ENCODE data around the gene ORAI1. TPM values are rescaled to one million over a fixed set of nuclear protein-coding genes. Genes with fewer than 3 reads are reported as not detected.

The ORAI1 gene
- total RNA-seq, 1 donor from 2014 or later = 86.3 TPM

DNA sequence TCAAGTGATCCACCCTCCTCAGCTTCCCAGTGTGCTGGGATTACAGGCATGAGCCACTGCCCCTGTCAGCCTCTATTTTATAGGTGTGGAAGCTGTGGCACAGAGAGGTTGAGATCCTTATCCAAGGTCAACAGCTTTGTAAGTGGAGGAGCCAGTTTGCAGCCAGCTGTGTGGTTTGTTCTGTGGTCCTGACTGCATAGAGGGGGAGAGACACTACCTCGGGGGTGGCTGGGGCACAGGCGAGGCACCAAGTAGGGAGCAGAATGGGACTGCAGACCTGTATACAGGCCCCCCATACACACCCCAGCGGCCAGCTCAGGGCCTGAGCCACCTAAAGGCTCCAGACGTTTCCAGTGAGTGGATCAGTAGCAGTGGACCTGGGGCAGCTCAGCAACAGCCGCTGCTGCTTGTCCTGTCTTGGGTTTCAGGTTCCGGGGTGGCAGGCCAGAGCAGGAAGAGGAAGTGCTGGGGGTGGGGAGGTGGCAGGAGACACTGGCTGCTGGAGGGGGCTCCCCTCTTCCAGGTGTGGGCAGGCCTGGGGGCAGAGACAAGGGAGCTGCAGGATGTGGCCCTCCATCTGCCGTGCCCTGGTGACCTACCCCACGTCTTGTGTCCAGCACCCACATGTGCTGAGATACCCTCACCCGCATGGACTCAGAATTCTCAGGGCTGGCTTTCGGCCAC, 11.0 kb downstream of the ORAI1 start:
- H3K4me3 Mint-ChIP-seq = peak overlapping the region; percentile 53
- POLR2A ChIA-PET = interaction anchor here (0.6 to 5.1 kb wide), 10 partner anchors 10 to 156 kb away, joined by 3 to 88 read pairs (median 4); partner anchors contain the start of genes MORN3, ORAI1 and RHOF
- CTCF ChIA-PET = interaction anchor here (1.2 to 1.8 kb wide), 3 partner anchors 9 to 85 kb away, joined by 3 to 11 read pairs (median 4); partner anchors contain the start of gene ORAI1
- TF ChIP-seq, protein P1, sequence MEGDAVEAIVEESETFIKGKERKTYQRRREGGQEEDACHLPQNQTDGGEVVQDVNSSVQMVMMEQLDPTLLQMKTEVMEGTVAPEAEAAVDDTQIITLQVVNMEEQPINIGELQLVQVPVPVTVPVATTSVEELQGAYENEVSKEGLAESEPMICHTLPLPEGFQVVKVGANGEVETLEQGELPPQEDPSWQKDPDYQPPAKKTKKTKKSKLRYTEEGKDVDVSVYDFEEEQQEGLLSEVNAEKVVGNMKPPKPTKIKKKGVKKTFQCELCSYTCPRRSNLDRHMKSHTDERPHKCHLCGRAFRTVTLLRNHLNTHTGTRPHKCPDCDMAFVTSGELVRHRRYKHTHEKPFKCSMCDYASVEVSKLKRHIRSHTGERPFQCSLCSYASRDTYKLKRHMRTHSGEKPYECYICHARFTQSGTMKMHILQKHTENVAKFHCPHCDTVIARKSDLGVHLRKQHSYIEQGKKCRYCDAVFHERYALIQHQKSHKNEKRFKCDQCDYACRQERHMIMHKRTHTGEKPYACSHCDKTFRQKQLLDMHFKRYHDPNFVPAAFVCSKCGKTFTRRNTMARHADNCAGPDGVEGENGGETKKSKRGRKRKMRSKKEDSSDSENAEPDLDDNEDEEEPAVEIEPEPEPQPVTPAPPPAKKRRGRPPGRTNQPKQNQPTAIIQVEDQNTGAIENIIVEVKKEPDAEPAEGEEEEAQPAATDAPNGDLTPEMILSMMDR (IDR thresholded peaks at IDR 0.05) = no peak
- peaks cover 43% of the 10 kb centered on the region for H3K36me3 Mint-ChIP-seq (ENCODE audit: low read depth)
- H3K27me3 Mint-ChIP-seq = no peaks in the 10 kb centered on the region
- H3K9me3 Mint-ChIP-seq = no peaks in the 10 kb centered on the region
- ATAC-seq (ENCODE audit: low read depth) (peak; percentile 88), DNase-seq (peak; percentile 52)
- intact Hi-C loops (cut with micrococcal nuclease) = loop anchor here (2.0 kb wide), 1 partner anchor 17 kb away; no protein-coding TSS in a partner anchor
- H3K27ac Mint-ChIP-seq = peak overlapping the region; percentile 84
- peaks cover 50% of the 10 kb centered on the region for H3K4me1 Mint-ChIP-seq

DNA sequence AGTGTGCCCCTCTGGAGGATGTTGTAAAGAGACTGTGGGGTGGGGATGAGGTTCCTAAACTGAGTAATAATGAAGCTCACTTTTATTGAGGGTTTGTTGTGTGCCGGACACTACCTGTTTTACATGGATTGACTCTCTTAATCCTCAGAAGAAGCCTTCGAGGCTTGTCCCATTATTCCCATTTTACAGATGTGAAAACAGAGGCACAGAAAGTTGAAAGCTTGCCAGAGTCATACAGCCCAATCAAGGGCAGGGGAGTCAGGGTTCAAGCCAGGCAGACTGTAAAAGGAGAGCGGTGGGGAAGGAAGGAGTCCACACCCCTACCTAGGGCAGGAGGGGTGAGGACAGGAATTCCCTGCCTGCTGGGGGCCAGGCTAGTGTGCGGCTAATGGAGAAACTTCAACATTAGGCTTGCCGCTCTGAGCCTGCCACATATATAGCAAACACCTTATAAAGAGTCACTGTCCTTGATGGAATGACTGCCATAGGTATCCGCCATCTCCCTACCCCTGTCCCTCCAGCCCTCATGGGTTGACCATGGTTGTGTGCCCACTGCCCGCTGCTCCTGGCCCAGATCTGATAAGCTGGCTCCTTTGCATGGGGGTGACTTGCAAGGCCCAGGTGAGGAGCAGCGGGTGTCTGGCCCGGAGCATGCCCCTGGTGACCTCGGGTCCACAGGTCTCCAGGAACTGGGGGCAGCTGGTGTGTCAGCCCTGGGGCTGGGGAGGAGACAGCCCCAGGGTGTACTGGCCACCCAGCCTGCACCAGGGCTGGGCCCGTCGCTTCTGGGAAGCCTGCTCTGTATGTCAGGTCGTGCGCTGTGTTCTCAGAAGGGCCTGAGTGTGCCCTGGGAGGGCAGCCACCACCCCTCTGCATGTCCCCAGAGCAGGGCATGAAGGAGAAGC, 12.2 kb downstream of the ORAI1 start:
- Mint-ChIP-seq H3K36me3 (ENCODE audit: low read depth) (peaks cover 40% of the 10 kb centered on the region), H3K27me3 (no peaks in the 10 kb centered on the region), H3K9me3 (no peaks in the 10 kb centered on the region), H3K27ac (peak overlapping the region; percentile 84), H3K4me3 (no peak overlapping the region), H3K4me1 (peaks cover 39% of the 10 kb centered on the region)
- TF ChIP-seq, protein P1 (IDR thresholded peaks at IDR 0.05) = no peak
- POLR2A ChIA-PET = interaction anchor here (0.7 to 5.1 kb wide), 7 partner anchors 11 to 238 kb away, joined by 3 to 88 read pairs (median 5); partner anchors contain the start of genes MORN3 and ORAI1
- ATAC-seq (ENCODE audit: low read depth) = no peak
- intact Hi-C loops (cut with micrococcal nuclease) = no loop called here
- no peak for DNase-seq
- CTCF ChIA-PET = interaction anchor here (1.6 to 1.8 kb wide), 2 partner anchors 12 to 86 kb away, joined by 4 to 11 read pairs; partner anchors contain the start of gene ORAI1

DNA sequence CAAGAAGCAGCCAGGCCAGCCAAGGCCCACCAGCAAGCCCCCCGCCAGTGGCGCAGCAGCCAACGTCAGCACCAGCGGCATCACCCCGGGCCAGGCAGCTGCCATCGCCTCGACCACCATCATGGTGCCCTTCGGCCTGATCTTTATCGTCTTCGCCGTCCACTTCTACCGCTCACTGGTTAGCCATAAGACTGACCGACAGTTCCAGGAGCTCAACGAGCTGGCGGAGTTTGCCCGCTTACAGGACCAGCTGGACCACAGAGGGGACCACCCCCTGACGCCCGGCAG, 15.0 kb downstream of the ORAI1 start:
- H3K4me3 Mint-ChIP-seq = no peak overlapping the region
- H3K36me3 Mint-ChIP-seq (ENCODE audit: low read depth) = peaks cover 40% of the 10 kb centered on the region
- intact Hi-C loops (cut with micrococcal nuclease) = no loop called here
- H3K9me3 Mint-ChIP-seq = no peaks in the 10 kb centered on the region
- ChIA-PET POLR2A (interaction anchor here (0.8 to 1.8 kb wide), 3 partner anchors 8 to 14 kb away, joined by 3 to 4 read pairs (median 3); no protein-coding TSS in a partner anchor), CTCF (no interaction called here)
- no peak for ATAC-seq (ENCODE audit: low read depth)
- peaks cover 25% of the 10 kb centered on the region for H3K4me1 Mint-ChIP-seq
- no peaks in the 10 kb centered on the region for H3K27me3 Mint-ChIP-seq
- TF ChIP-seq, protein P1 (IDR thresholded peaks at IDR 0.05) = no peak
- no peak for DNase-seq
- no peak overlapping the region for H3K27ac Mint-ChIP-seq

DNA sequence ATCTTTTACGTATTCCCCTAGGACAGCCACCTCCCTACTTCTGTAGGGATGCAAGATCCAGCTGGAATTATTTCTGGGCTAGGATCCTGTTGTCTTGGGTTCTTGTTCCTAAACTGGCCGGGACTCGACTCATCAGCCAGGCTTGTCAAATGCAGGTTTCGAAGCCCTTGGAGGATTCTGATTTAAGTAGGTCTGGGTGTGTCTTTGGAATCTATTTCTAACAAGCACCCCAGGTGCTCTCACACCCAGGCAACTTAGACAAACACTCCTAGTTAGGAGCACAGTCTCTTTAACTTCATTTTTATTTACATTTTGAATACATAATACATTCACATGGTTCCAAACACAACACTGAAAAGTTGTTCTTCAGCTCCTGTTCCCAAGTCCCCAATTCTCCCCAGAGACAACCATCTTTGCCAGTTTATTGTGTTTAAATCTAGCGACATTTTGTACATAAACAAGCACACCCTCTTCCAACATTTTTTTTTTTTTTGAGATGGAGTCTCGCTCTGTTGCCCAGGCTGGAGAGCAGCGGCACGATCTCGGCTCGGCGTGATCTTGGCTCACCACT, 22.2 kb downstream of the ORAI1 start:
- POLR2A ChIA-PET = interaction anchor here (0.7 to 0.8 kb wide), 3 partner anchors 8 to 96 kb away, joined by 3 to 5 read pairs (median 3); no protein-coding TSS in a partner anchor
- intact Hi-C loops (cut with micrococcal nuclease) = no loop called here

More for the DNA sequence above, 22.2 kb downstream of the ORAI1 start:
- TF ChIP-seq, protein P1 (IDR thresholded peaks at IDR 0.05) = no peak
- H3K4me1 Mint-ChIP-seq = no peaks in the 10 kb centered on the region
- CTCF ChIA-PET = interaction anchor here (1.1 kb wide), 1 partner anchor 96 kb away, joined by 3 read pairs; no protein-coding TSS in a partner anchor
- DNase-seq = no peak
- H3K9me3 Mint-ChIP-seq = no peaks in the 10 kb centered on the region
- ATAC-seq (ENCODE audit: low read depth) = no peak
- no peaks in the 10 kb centered on the region for H3K27me3 Mint-ChIP-seq
- peaks cover 46% of the 10 kb centered on the region for H3K36me3 Mint-ChIP-seq (ENCODE audit: low read depth)
- H3K27ac Mint-ChIP-seq = no peak overlapping the region
- no peak overlapping the region for H3K4me3 Mint-ChIP-seq
